Middle frontal gyrus (tissue), 1 donor: Measurements from ENCODE around the gene TAPBP.

Source experiments
- DNase-seq: peaks from one replicate; pipeline ENCODE4 v3.0.0-alpha.2; 2015; ENCODE audit warnings: low spot score; ENCODE audit errors: extremely low spot score

Gene TAPBP

GRCh38 chr6:33320315-33321181, 6.7 kb upstream of the TAPBP start:
- no peak for DNase-seq

DNA sequence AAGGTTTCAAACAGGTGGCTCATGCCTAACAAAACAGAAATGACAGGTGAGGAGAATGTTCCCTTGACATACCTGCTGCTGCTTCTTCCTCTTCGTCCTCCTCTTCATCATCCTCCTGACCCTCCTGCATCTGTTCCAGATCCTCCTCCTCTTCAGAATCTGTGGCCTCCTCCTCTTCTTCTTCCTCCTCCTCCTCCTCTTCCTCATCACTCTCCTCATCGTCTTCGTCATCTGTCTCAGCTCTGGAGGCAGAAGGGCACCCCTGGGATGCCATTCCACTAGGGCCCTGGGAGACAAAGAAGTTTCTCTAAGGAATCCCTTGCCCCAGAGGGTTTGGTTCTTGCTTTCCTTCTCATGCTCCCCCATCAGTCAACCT, 6.0 kb upstream of the TAPBP start:
- no peak for DNase-seq

GRCh38 chr6:33318426-33319073, 4.7 kb upstream of the TAPBP start:
- DNase-seq: no peak

- DNase-seq: peak; percentile 92
Observed at GRCh38 chr6:33317669-33318425, 4.0 kb upstream of the TAPBP start, which contains the start of gene ZBTB22. ZBTB22 (minus strand) TSS chr6:33317744; CDS start chr6:33316916, 828 bp downstream.

DNA sequence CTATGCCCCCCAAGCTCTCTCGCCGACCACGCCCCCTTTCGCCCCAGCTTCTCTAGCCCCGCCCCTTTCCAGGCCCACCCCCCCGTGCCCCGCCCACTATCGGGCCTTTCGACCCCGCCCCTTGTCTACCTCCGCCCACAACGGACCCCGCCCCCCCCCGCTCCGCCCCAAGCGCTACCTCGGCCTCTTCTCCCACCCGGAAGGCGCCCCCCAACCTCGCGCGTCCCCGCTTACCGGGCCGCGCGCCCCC, 3.5 kb upstream of the TAPBP start:
- DNase-seq: no peak

- no peak for DNase-seq
Observed at GRCh38 chr6:33316603-33317418, 2.9 kb upstream of the TAPBP start.

GRCh38 chr6:33315793-33316602, 2.1 kb upstream of the TAPBP start:
- DNase-seq: no peak

DNA sequence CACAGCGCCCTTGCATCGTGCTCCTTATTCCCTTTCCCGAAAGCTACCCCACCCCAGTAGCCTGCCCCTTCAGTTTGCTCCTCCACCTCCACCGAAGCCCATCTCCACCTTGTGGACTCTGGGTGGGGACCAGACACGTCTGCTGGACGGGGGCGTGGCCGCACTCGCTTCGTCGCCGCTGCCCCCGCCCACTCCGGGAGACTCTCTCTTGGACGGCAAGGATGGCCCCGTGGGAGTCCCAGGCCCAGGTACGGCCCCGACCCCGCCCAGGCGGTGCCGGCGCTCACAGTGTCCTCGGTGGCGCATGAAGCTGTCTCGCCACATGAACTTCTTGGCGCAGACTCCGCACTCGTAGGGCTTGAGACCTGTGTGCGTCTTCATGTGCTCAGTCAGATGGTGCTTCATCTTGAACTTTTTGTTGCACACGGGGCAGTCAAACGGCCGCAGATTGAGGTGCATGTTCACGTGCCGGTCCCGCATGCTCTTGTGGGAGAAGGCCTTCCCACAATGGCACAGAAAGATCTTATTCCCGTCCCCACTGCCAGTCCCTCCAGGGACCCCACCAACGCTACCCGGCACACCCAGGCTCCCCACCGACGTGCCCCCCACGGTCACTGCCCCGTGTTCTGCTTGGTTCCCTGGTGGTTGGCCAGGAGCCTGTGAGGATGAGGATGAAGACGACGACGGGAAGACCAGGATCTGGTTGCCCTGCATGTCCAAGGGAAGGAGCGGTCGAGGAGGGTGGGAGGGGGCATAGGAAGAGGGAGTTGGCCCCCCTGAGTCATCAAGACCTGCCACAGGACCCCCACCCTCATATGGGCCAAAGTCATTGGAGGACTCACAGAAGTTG, 1.3 kb upstream of the TAPBP start:
- DNase-seq: no peak

- no peak for DNase-seq
Observed at GRCh38 chr6:33314515-33314942, 651 bp upstream of the TAPBP start.

- DNase-seq: no peak
Observed at GRCh38 chr6:33313105-33313708, 671 bp downstream of the TAPBP start.

- peak; percentile 42 for DNase-seq
Observed at GRCh38 chr6:33312361-33313104, 1.3 kb downstream of the TAPBP start.

GRCh38 chr6:33306356-33306755, 7.5 kb downstream of the TAPBP start:
- no peak for DNase-seq

GRCh38 chr6:33305052-33305451, 8.8 kb downstream of the TAPBP start:
- no peak for DNase-seq

DNA sequence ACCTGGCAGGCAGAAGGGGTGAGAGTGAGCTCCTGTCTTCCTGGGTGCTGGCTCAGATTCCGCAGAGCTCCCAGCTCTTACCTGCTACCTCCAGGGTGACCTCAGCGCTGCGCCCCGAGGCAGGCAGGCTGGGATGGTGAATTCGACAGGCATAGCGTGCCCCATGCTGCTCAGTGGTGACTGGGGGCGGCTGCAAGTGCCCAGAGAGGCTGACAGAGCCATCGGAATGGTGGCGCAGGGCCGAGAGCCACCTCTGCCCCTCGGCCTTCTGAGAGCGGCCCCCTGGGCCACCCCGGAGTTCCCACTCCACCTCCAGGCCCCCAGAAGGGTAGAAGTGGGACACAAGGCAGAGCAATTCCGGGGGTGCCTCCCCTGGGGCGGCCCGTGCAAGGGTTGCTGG, 9.7 kb downstream of the TAPBP start:
- DNase-seq: no peak

GRCh38 chr6:33301877-33302276, 12.0 kb downstream of the TAPBP start:
- DNase-seq: no peak

DNA sequence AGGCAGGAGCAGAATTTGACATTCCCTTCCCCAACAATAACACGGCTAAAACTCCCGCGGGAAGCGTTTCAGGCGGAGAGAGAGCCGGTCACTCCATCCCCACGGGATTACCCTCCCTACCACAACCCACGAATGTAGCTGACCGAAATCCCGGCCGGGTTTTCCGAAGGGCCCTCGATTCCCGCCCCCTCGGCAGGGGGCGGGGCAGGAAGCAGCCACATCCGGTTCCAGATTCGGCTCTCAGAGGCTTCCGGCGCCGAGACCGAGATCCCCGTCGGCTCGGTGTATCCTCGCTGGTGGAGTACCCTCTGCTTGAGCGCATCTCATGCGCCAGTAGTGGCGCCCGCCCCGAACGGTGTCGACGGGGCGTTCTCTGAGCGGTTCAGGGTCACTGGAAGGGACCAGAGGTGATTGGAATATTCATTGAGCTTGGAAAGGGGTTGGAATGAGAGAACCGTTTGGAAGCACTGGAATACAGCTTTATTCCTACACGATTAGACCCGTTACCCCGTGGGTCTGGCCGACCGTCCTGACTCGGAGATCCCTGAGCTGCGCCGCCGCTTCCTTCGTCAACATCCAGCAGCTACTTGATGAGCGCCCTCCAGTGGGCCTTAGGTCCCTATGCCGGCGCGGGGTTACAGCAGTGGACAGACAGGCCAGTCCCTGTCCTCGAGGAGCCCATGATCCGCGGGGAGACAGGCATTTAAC, 14.5 kb downstream of the TAPBP start:
- peak; percentile 91 for DNase-seq

GRCh38 chr6:33298773-33299236, 15.1 kb downstream of the TAPBP start, which contains the start of gene RGL2:
RGL2 (minus strand) TSS chr6:33298942; CDS start chr6:33298610, 332 bp downstream.
- peak; percentile 15 for DNase-seq
